Natural killer cell (primary cell): ENCODE measurements around the gene NOP14. TPM values are rescaled to one million over a fixed set of nuclear protein-coding genes. Genes with fewer than 3 reads are reported as not detected.
A peak's percentile ranks its signal among the peaks of the same experiment; 100 is the strongest.

Experiments used
- ATAC-seq, 3 donors: fragments of 150-1000 bp in 2 of 3; fragments of 200-7000 bp in 1 of 3; cut with Tn5 transposase; 1 replicate in 1 of 3; 2 replicates in 2 of 3; pipeline ENCODE4 v1.10.0; 2021; ENCODE audit warnings: mild to moderate bottlenecking in 2 of 3, moderate library complexity in 2 of 3
- DNase-seq, 2 donors: peaks; one replicate each; pipeline versions ENCODE4 v3.0.0 to v3.0.0-alpha.2; 2013 to 2021; ENCODE audit warnings: mixed read lengths in 1 of 2
- H3K27ac ChIP-seq: one replicate; pipeline ENCODE4 v1.5.1; 2013; ENCODE audit warnings: mild to moderate bottlenecking, low read length
- H3K27me3 ChIP-seq: one replicate; pipeline ENCODE4 v1.6.1; 2013; ENCODE audit warnings: low read length; ENCODE audit not compliant: control insufficient read depth, insufficient read depth
- H3K36me3 ChIP-seq: one replicate; pipeline ENCODE4 v1.6.1; 2013; ENCODE audit warnings: low read length; ENCODE audit not compliant: control insufficient read depth, insufficient read depth
- H3K4me1 ChIP-seq: one replicate; pipeline ENCODE4 v1.6.1; 2013; ENCODE audit warnings: low read length; ENCODE audit not compliant: control insufficient read depth, insufficient read depth
- H3K4me3 ChIP-seq: one replicate; pipeline ENCODE4 v1.5.1; 2013; ENCODE audit warnings: low read length
- H3K9me3 ChIP-seq: one replicate; pipeline ENCODE4 v1.6.1; 2013; ENCODE audit warnings: low read length; ENCODE audit not compliant: control insufficient read depth, insufficient read depth
- H3K27ac Mint-ChIP-seq, 2 donors: one replicate each; pipeline ENCODE4 v1.8.0; 2022; ENCODE audit warnings: mild to moderate bottlenecking in 2 of 2, mixed read lengths in 2 of 2, moderate library complexity in 1 of 2
- H3K27me3 Mint-ChIP-seq, 2 donors: one replicate each; pipeline ENCODE4 v1.8.0; 2022; ENCODE audit warnings: low read depth in 2 of 2, mixed read lengths in 2 of 2
- H3K36me3 Mint-ChIP-seq: one replicate; pipeline ENCODE4 v1.8.0; 2022; ENCODE audit warnings: mixed read lengths
- H3K4me1 Mint-ChIP-seq, 2 donors: one replicate each; pipeline ENCODE4 v1.8.0; 2022; ENCODE audit warnings: mixed read lengths in 2 of 2
- H3K4me3 Mint-ChIP-seq: one replicate; pipeline ENCODE4 v1.8.0; 2022; ENCODE audit warnings: mild to moderate bottlenecking, moderate library complexity, mixed read lengths
- H3K9me3 Mint-ChIP-seq, 2 donors: one replicate each; pipeline ENCODE4 v1.8.0; 2022; ENCODE audit warnings: mixed read lengths in 2 of 2
- CTCF ChIP-seq: fragments of 200-600 bp; IDR thresholded peaks from one replicate; pipeline ENCODE4 v1.8.0; 2022; ENCODE audit warnings: antibody characterized with exemption
- WGBS: methylation state at CpG from one replicate; pipeline ENCODE4 v1.1.7; 2013; ENCODE audit warnings: missing lambda C conversion rate; ENCODE audit not compliant: insufficient coverage; 5-methylcytosine and 5-hydroxymethylcytosine counted together
- intact Hi-C: fragments of 100-400 bp; cut with micrococcal nuclease; formaldehyde crosslinking; loops from one replicate; pipeline ENCODE4 v1.14.2; 2022
- total RNA-seq, 4 donors: library from RNA; stranded (reverse); fragments of 120-200 nt in 1 of 4; gene quantifications; one replicate each; pipeline versions ENCODE4 v1.2.3 to v1.2.4, GENCODE V29; 2013 to 2022

The NOP14 gene
- total RNA-seq, 3 donors from 2014 or later (not counting 1 experiment from before 2014, with no cell fraction given), result 20.9 to 25.0 (median 21.1) TPM

GRCh38 chr4:2971275-2971674 lies 8.1 kb upstream of the NOP14 start:
- Mint-ChIP-seq H3K4me3 (no peak overlapping the region), H3K4me1 (no peaks in the 10 kb centered on the region), H3K27ac (no peak overlapping the region), H3K36me3 (no peaks in the 10 kb centered on the region), H3K27me3 (no peaks in the 10 kb centered on the region), H3K9me3 (no peaks in the 10 kb centered on the region)
- ATAC-seq (no peak), DNase-seq (no peak)
- H3K4me1 ChIP-seq, result no peaks in the 10 kb centered on the region
- TF ChIP-seq CTCF, result no peak
- H3K36me3 ChIP-seq, result no peaks in the 10 kb centered on the region
- no peaks in the 10 kb centered on the region for H3K9me3 ChIP-seq
- 96% methylated on average over 3 of the region's 3 CpGs for WGBS
- no peaks in the 10 kb centered on the region for H3K27me3 ChIP-seq
- intact Hi-C loops, result no loop called here
- H3K27ac ChIP-seq, result no peak overlapping the region
- H3K4me3 ChIP-seq, result no peak overlapping the region

DNA sequence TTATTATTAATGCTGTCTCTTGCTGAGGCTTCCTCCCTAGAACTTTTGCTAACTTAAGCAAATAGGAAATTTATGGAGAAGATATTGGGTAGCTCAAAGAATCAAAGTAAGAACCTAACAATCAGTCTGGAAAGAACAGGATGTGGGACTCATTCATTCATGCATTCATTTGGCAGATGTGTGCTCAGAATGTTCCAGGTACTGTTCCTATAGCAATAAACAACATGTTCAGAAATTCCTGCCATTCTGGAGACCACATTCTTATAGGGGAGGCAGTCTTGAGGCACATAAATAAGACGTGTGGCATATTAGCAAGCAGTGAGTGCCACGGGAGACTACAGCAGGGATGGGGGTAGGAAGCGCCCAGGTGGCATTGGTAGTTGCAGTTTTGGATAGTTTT lies 5.2 kb upstream of the NOP14 start:
- no peaks in the 10 kb centered on the region for H3K9me3 ChIP-seq
- TF ChIP-seq CTCF, result no peak
- H3K4me1 ChIP-seq, result peaks cover 8% of the 10 kb centered on the region
- peaks cover 7 to 12% of the 10 kb centered on the region in 2 donors for H3K4me1 Mint-ChIP-seq
- DNase-seq (no peak), ATAC-seq (no peak)
- no peak overlapping the region for H3K4me3 ChIP-seq
- H3K27ac Mint-ChIP-seq, result no peak overlapping the region
- H3K9me3 Mint-ChIP-seq, result no peaks in the 10 kb centered on the region
- no peaks in the 10 kb centered on the region for H3K27me3 ChIP-seq
- H3K36me3 ChIP-seq, result no peaks in the 10 kb centered on the region
- no peaks in the 10 kb centered on the region for H3K27me3 Mint-ChIP-seq
- no peak overlapping the region for H3K27ac ChIP-seq
- H3K36me3 Mint-ChIP-seq, result no peaks in the 10 kb centered on the region
- no peak overlapping the region for H3K4me3 Mint-ChIP-seq
- intact Hi-C loops, result loop anchor here (10.0 kb wide), 1 partner anchor 204 kb away; no protein-coding TSS in a partner anchor
- 90% methylated on average over 3 of the region's 3 CpGs for WGBS

- TF ChIP-seq CTCF, result no peak
- Histone ChIP-seq H3K27me3 (no peaks in the 10 kb centered on the region), H3K9me3 (no peaks in the 10 kb centered on the region), H3K4me1 (peaks cover 26% of the 10 kb centered on the region), H3K27ac (no peak overlapping the region), H3K4me3 (no peak overlapping the region), H3K36me3 (no peaks in the 10 kb centered on the region)
- Mint-ChIP-seq H3K36me3 (no peaks in the 10 kb centered on the region), H3K27ac (no peak overlapping the region), H3K4me3 (peak overlapping the region; percentile 91), H3K27me3 (no peaks in the 10 kb centered on the region), H3K4me1 (peaks cover 23 to 37% of the 10 kb centered on the region in 2 donors), H3K9me3 (no peaks in the 10 kb centered on the region)
- intact Hi-C loops, result loop anchor here (10.0 kb wide), 1 partner anchor 200 kb away; no protein-coding TSS in a partner anchor
- 96% methylated on average over 16 of the region's 16 CpGs for WGBS
- DNase-seq (no peak), ATAC-seq (no peak)
Measured at GRCh38 chr4:2965262-2965661, 2.1 kb upstream of the NOP14 start.

DNA sequence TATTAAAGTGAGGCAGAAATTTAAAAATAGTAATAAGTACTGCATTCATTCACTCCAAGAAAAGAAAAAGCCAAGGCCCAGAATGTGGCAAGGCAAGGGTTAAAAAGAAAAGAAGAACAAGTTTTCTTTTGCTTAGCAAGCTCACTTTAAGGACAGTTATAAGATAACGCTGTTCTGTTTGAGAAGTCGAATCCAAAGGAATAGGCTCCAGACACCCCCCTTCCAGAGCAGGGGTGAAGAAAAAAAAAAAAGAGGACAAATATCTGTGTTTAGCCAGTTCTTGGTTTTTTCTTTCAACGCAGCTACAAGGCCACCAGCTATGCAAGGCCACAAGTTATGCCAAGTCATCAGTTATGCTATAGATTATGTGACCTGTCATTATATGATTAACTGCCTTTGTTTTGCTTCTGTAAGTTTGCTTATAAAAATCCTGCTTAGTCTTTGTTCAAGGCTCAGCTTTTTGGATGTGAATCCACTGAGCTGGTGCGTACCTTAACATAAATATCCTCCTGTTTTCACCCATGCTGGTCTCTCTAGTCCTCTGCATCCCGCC lies 1.6 kb upstream of the NOP14 start:
- no peak for TF ChIP-seq CTCF

More for the DNA sequence above, 1.6 kb upstream of the NOP14 start:
- no peak for DNase-seq
- peak overlapping the region; percentile 43 to 90 for H3K27ac Mint-ChIP-seq
- H3K4me3 Mint-ChIP-seq, result peak overlapping the region; percentile 91
- peaks cover 24 to 38% of the 10 kb centered on the region in 2 donors for H3K4me1 Mint-ChIP-seq
- H3K36me3 Mint-ChIP-seq, result no peaks in the 10 kb centered on the region
- Histone ChIP-seq H3K36me3 (no peaks in the 10 kb centered on the region), H3K4me3 (no peak overlapping the region), H3K4me1 (peaks cover 26% of the 10 kb centered on the region), H3K27me3 (no peaks in the 10 kb centered on the region), H3K27ac (no peak overlapping the region), H3K9me3 (no peaks in the 10 kb centered on the region)
- no peaks in the 10 kb centered on the region for H3K9me3 Mint-ChIP-seq
- intact Hi-C loops, result loop anchor here (5.0 to 10.0 kb wide), 2 partner anchors 83 to 200 kb away; no protein-coding TSS in a partner anchor
- no peak for ATAC-seq
- H3K27me3 Mint-ChIP-seq, result no peaks in the 10 kb centered on the region
- 63% methylated on average over 5 of the region's 5 CpGs for WGBS
